ENCODE measurements around the gene GSG1.

The GSG1 gene

GRCh38 chr12:13080266-13080665 is 23.2 kb downstream of the GSG1 start:
- DNase-seq (ENCODE audit: low read depth, low spot score) = no peak
- peaks cover 8% of the 10 kb centered on the region for H3K4me1 ChIP-seq (ENCODE audit: insufficient read depth, insufficient read length)
- H3K9ac ChIP-seq (ENCODE audit: insufficient read length, low read depth) = no peak overlapping the region
- peaks cover 30% of the 10 kb centered on the region for H3K36me3 ChIP-seq (ENCODE audit: insufficient read depth, insufficient read length, low read length)
- H3K27me3 ChIP-seq (ENCODE audit: insufficient read depth, insufficient read length) = no peaks in the 10 kb centered on the region
- TF ChIP-seq ZNF274 (IDR thresholded peaks at IDR 0.05; ENCODE audit: low read depth, low read length) = no peak
- no peak for TF ChIP-seq YY1 (IDR thresholded peaks at IDR 0.05; ENCODE audit: insufficient read depth, insufficient read length)
- H3K9me3 ChIP-seq (ENCODE audit: insufficient read depth, low read length) = no peaks in the 10 kb centered on the region
- no peak overlapping the region for H3K4me3 ChIP-seq (ENCODE audit: insufficient read length, low read depth)

- Histone ChIP-seq H3K9ac (ENCODE audit: insufficient read length, low read depth) (no peak overlapping the region), H3K4me1 (ENCODE audit: insufficient read depth, insufficient read length) (peaks cover 8% of the 10 kb centered on the region), H3K4me3 (ENCODE audit: insufficient read length, low read depth) (no peak overlapping the region), H3K9me3 (ENCODE audit: insufficient read depth, low read length) (no peaks in the 10 kb centered on the region), H3K27me3 (ENCODE audit: insufficient read depth, insufficient read length) (no peaks in the 10 kb centered on the region), H3K36me3 (ENCODE audit: insufficient read depth, insufficient read length, low read length) (peaks cover 29% of the 10 kb centered on the region)
- TF ChIP-seq SUZ12 (IDR thresholded peaks at IDR 0.05; ENCODE audit: extremely low read depth, insufficient read depth, insufficient read length) (no peak), ZNF274 (IDR thresholded peaks at IDR 0.05; ENCODE audit: low read depth, low read length) (no peak), YY1 (IDR thresholded peaks at IDR 0.05; ENCODE audit: insufficient read depth, insufficient read length) (no peak)
- DNase-seq (ENCODE audit: low read depth, low spot score) = peak; percentile 81
Measured at GRCh38 chr12:13079440-13079906, 24.0 kb downstream of the GSG1 start.

- Histone ChIP-seq H3K4me3 (ENCODE audit: insufficient read length, low read depth) (no peak overlapping the region), H3K4me1 (ENCODE audit: insufficient read depth, insufficient read length) (peaks cover 8% of the 10 kb centered on the region), H3K9me3 (ENCODE audit: insufficient read depth, low read length) (no peaks in the 10 kb centered on the region), H3K36me3 (ENCODE audit: insufficient read depth, insufficient read length, low read length) (peaks cover 38% of the 10 kb centered on the region), H3K27me3 (ENCODE audit: insufficient read depth, insufficient read length) (no peaks in the 10 kb centered on the region), H3K9ac (ENCODE audit: insufficient read length, low read depth) (no peak overlapping the region)
- no peak for DNase-seq (ENCODE audit: low read depth, low spot score)
- no peak for TF ChIP-seq SUZ12 (IDR thresholded peaks at IDR 0.05; ENCODE audit: extremely low read depth, insufficient read depth, insufficient read length)
- no peak for TF ChIP-seq YY1 (IDR thresholded peaks at IDR 0.05; ENCODE audit: insufficient read depth, insufficient read length)
- no peak for TF ChIP-seq ZNF274 (IDR thresholded peaks at IDR 0.05; ENCODE audit: low read depth, low read length)
Measured at GRCh38 chr12:13075786-13076570, 27.5 kb downstream of the GSG1 start.

GRCh38 chr12:13075118-13075480 is 28.4 kb downstream of the GSG1 start:
- Histone ChIP-seq H3K27me3 (ENCODE audit: insufficient read depth, insufficient read length) (no peaks in the 10 kb centered on the region), H3K4me3 (ENCODE audit: insufficient read length, low read depth) (no peak overlapping the region), H3K36me3 (ENCODE audit: insufficient read depth, insufficient read length, low read length) (peaks cover 33% of the 10 kb centered on the region), H3K9me3 (ENCODE audit: insufficient read depth, low read length) (no peaks in the 10 kb centered on the region), H3K9ac (ENCODE audit: insufficient read length, low read depth) (no peak overlapping the region), H3K4me1 (ENCODE audit: insufficient read depth, insufficient read length) (peaks cover 8% of the 10 kb centered on the region)
- TF ChIP-seq YY1 (IDR thresholded peaks at IDR 0.05; ENCODE audit: insufficient read depth, insufficient read length) = no peak
- TF ChIP-seq SUZ12 (IDR thresholded peaks at IDR 0.05; ENCODE audit: extremely low read depth, insufficient read depth, insufficient read length) = no peak
- no peak for TF ChIP-seq ZNF274 (IDR thresholded peaks at IDR 0.05; ENCODE audit: low read depth, low read length)
- DNase-seq (ENCODE audit: low read depth, low spot score) = no peak

GRCh38 chr12:13074396-13075117 is 28.9 kb downstream of the GSG1 start:
- peaks cover 6% of the 10 kb centered on the region for H3K4me1 ChIP-seq (ENCODE audit: insufficient read depth, insufficient read length)
- no peak for TF ChIP-seq YY1 (IDR thresholded peaks at IDR 0.05; ENCODE audit: insufficient read depth, insufficient read length)
- TF ChIP-seq SUZ12 (IDR thresholded peaks at IDR 0.05; ENCODE audit: extremely low read depth, insufficient read depth, insufficient read length) = no peak
- TF ChIP-seq ZNF274 (IDR thresholded peaks at IDR 0.05; ENCODE audit: low read depth, low read length) = no peak
- H3K27me3 ChIP-seq (ENCODE audit: insufficient read depth, insufficient read length) = no peaks in the 10 kb centered on the region
- H3K4me3 ChIP-seq (ENCODE audit: insufficient read length, low read depth) = no peak overlapping the region
- H3K9ac ChIP-seq (ENCODE audit: insufficient read length, low read depth) = no peak overlapping the region
- DNase-seq (ENCODE audit: low read depth, low spot score) = no peak
- H3K9me3 ChIP-seq (ENCODE audit: insufficient read depth, low read length) = no peaks in the 10 kb centered on the region
- peaks cover 30% of the 10 kb centered on the region for H3K36me3 ChIP-seq (ENCODE audit: insufficient read depth, insufficient read length, low read length)

- H3K9me3 ChIP-seq (ENCODE audit: insufficient read depth, low read length) = no peaks in the 10 kb centered on the region
- H3K27me3 ChIP-seq (ENCODE audit: insufficient read depth, insufficient read length) = no peaks in the 10 kb centered on the region
- TF ChIP-seq ZNF274 (IDR thresholded peaks at IDR 0.05; ENCODE audit: low read depth, low read length) (no peak), SUZ12 (IDR thresholded peaks at IDR 0.05; ENCODE audit: extremely low read depth, insufficient read depth, insufficient read length) (no peak), YY1 (IDR thresholded peaks at IDR 0.05; ENCODE audit: insufficient read depth, insufficient read length) (no peak)
- H3K36me3 ChIP-seq (ENCODE audit: insufficient read depth, insufficient read length, low read length) = peaks cover 39% of the 10 kb centered on the region
- no peak overlapping the region for H3K9ac ChIP-seq (ENCODE audit: insufficient read length, low read depth)
- peaks cover 4% of the 10 kb centered on the region for H3K4me1 ChIP-seq (ENCODE audit: insufficient read depth, insufficient read length)
- DNase-seq (ENCODE audit: low read depth, low spot score) = no peak
- H3K4me3 ChIP-seq (ENCODE audit: insufficient read length, low read depth) = no peak overlapping the region
Measured at GRCh38 chr12:13073173-13073572, 30.3 kb downstream of the GSG1 start.
